Activated naive CD4-positive, alpha-beta T cell treated with anti-CD3 and anti-CD28 coated beads, Interleukin-2, amount 50 U/mL, for 16 hours (primary cell): ENCODE results near the gene TERB1.
"Not testable (repeated sequence)": the region's sequence is repeated elsewhere in the genome, so short reads cannot be mapped to it uniquely, and the experiment has no call there.

ENCODE experiments used
- DNase-seq: peaks from one replicate; pipeline ENCODE4 v3.0.0-alpha.2; 2020

Gene TERB1

DNA sequence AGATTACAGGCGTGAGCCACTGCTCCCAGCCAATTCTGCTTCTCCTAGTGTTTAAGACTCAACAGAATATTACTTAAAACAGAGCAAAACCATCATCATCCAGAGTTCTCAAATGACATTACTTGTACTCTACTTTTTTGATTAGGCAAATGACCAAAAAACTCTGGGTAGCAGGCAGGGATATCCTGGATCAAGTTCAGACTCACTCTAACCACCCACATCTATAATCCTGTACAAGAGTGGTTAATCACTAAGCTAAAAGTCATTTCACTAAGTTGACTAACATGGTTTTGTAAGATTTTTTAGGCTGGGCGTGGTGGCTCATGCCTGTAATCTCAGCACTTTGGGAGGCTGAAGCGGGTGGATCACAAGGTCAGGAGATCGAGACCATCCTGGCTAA, 22.6 kb upstream of the TERB1 start:
- no peak for DNase-seq

- DNase-seq, result no peak
These were observed 13.3 kb upstream of the TERB1 start for GRCh38 chr16:66814734-66815133.

- DNase-seq, result no peak
These were observed 9.7 kb upstream of the TERB1 start for GRCh38 chr16:66811043-66811442.

- DNase-seq, result no peak
These were observed 9.0 kb upstream of the TERB1 start for GRCh38 chr16:66810391-66810790.

- no peak for DNase-seq
These were observed 8.4 kb upstream of the TERB1 start for GRCh38 chr16:66809765-66810164.

DNA sequence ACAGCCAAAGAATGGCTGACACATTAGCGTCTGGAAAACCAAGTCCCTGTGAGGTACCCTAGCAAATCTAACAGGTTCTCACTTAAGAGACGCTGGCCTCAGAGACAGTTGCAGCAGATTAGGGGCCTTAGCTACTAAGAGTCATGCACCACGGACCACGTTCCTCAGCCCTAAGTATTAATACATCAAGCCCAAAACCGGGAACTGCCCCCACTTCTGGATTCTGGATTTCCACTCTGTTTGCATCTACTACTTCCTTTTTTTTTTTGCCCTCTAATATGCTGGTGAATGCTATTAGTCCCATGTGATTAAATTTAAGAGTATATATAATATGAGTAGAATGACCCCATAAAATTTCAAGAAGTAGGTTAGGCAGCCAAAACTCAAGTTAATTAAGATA, 775 bp upstream of the TERB1 start:
- DNase-seq, result no peak

DNA sequence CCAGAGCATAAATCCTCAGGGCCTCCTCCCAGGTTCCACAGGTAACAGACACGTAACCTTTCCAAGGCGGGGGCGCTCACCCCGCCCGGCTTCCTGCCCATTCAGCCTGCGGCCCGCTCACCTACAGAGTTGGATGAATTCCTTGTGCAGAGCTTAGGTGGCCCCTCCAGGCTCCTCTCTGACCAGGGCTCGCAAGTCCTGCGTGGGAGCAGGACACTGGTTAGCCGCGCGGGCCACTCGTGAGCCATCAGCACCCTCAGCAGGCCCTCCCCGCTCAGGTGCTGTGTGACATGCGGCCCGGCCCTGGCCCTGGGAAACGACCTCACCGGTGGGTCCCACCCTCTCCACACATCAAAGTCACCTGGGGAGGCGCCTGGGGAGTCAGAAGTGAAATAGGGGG, 528 bp downstream of the TERB1 start:
- no peak for DNase-seq

DNA sequence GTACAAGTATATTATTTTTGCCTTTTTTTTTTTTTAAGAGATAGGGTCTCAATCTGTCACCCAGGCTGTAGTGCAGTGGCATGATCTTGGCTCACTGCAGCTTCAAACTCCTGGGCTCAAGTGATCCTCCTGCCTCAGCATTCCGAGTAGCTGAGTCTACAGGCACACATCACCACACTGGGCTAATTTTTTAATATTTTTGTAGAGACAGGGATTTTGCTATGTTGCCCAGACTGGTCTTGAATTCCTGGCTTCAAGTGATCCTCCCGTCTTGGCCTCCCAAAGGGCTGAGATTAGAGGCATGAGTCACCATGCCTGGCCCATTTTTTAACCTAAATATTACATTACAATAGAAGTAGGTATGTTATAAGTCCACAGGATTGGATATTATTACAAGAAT, 3.2 kb downstream of the TERB1 start:
- DNase-seq, result no peak

DNA sequence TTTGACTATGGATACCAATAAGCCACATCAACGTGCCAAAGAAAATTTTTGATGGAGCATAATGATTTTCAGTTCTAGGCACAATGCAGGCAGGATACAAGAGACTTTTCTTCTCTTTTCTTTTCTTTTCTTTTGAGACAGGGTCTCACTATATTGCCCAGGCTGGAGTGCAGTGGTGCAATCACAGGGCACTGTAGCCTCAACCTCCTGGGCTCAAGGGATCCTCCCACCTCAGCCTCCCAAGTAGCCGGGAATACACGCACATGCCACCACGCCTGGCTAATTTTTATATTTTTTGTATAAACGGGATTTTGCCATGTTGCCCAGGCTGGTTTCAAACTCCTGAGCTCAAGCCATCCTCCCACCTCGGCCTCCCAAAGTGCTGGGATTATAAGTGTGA, 7.4 kb downstream of the TERB1 start:
- DNase-seq, result not testable (repeated sequence)

- no peak for DNase-seq
These were observed 11.2 kb downstream of the TERB1 start for GRCh38 chr16:66790130-66790733.

DNA sequence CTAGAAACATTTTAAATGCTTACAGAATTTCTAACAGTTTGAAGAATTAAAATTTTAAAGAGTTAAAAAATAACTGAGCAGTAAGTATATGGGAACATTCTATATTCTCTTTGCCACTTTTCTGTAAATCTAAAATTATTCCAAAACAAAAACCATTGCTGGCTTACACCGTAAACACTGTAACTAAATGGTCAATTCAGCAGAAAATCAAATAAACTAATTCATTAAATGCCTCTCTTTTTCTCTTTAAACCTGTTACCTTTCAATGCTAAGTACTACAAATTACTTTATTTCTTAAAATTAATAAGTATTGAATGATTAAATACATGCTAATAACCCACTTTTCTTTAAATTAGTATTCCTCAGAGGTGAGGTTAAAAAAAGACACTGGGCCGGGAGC, 14.0 kb downstream of the TERB1 start:
- DNase-seq, result no peak

DNA sequence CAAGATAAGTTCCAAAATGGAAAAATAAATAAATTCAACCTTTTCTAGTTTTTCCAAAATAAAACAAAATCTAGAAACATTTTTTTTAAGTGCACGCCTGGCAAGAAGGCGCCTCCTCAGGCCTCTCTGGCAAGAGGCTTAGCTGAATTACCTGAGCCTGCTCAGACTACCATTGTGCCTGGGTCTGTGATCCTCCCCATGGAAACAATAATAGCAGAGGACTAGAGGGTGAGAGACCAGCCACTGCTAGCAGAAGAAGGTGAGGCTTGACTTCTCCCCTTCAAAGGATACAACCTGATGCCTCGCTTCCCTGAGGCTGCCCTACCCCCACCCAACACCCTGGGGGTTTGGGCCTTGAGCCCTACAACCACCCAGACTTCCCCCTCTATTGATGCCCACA, 14.8 kb downstream of the TERB1 start:
- no peak for DNase-seq

DNA sequence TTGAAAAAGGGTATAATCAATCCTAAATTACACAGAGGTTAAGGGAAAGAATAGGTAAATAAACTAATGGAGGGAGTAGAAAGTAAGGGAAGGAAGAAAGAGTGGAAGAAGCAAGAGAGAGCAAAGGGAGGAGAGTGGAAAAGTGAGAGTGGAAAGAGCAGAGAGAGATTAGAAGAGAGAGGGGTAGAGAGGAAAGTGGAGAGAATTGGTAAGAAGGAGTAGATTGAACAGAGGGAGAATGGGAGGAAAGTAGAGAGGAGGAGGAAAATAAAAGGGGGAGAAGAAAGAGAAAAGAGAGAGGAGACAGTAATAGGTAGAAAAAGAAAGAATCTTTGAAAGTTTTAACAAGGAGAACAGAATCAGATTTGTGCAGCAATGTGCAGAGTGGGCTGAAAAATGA, 24.9 kb downstream of the TERB1 start:
- DNase-seq, result no peak

- DNase-seq, result no peak
These were observed 26.4 kb downstream of the TERB1 start for GRCh38 chr16:66774981-66775380.

GRCh38 chr16:66758086-66758485, 43.3 kb downstream of the TERB1 start:
- DNase-seq, result no peak

DNA sequence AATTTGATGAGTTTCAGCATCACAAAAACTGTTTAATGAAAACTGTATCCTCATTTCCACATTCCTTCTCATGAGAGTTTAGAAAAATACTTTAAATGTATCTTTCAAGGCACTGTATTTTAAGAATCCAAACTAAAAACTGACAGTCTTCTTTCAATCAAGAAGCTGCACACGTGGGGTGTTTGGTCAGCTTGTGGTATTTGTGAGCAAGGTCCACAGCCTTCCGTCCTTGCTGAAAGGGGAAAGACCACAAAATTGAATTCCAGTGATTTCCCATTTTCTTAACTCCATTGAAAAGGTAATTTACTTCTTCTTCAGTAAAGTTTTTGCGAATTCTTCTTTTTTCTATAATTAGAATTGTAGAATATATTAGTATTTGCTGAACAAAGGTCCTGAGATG, 46.6 kb downstream of the TERB1 start:
- no peak for DNase-seq

DNA sequence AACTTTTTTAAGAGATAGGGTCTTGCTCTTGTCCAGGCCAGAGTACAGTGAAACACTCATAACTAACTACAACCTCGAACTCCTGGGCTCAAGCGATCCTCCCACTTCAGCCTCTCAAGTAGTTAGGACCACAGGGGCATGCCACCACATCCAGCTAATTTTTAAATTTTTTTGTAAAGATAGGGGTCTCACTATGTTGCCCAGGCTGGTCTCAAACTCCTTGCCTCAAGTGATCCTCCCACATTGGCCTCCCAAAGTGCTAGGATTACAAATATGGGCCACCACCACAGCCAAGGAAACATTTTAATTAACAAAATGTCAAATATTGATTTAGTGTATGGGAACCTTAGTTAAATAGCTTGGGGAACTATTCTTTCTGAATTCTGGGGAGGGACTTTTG, 47.2 kb downstream of the TERB1 start:
- DNase-seq, result no peak

- no peak for DNase-seq
These were observed 48.4 kb downstream of the TERB1 start for GRCh38 chr16:66752958-66753357.

- no peak for DNase-seq
These were observed 49.0 kb downstream of the TERB1 start for GRCh38 chr16:66752379-66752778.

DNA sequence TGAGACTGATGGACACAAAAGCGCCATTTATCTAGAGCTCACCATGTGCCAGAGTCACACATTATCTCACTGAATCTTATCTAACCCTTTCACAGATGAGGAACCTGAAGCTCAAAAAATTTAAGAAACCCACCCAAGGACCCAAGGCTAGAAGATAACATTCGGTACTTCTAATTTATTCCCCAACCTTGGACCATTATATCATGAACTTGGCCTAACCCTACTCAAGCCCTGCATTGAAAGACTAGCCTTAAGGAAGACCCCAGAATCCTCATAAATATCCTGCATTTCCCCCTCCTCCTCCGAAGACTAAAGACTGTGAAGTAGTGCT, 49.4 kb downstream of the TERB1 start:
- no peak for DNase-seq

- peak; percentile 85 for DNase-seq
These were observed 49.9 kb downstream of the TERB1 start, which contains the start of gene DYNC1LI2 for GRCh38 chr16:66751303-66751991. Gene DYNC1LI2, minus strand, starts transcription at chr16:66751609. Its CDS starts 18 bp downstream, at chr16:66751591.

DNA sequence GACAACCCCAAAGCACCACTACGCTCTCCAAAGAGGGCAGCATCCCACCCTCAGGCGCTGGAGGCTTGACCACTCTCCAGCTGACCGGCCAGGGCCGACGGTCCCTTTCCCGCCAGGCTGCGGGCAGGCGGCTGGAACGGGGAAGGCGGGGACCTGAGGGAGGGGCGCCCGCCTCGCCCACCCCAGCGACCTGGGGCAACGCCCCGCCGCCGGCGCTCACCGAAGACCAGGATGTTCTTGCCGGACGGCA, 50.4 kb downstream of the TERB1 start:
- DNase-seq, result peak; percentile 23

DNA sequence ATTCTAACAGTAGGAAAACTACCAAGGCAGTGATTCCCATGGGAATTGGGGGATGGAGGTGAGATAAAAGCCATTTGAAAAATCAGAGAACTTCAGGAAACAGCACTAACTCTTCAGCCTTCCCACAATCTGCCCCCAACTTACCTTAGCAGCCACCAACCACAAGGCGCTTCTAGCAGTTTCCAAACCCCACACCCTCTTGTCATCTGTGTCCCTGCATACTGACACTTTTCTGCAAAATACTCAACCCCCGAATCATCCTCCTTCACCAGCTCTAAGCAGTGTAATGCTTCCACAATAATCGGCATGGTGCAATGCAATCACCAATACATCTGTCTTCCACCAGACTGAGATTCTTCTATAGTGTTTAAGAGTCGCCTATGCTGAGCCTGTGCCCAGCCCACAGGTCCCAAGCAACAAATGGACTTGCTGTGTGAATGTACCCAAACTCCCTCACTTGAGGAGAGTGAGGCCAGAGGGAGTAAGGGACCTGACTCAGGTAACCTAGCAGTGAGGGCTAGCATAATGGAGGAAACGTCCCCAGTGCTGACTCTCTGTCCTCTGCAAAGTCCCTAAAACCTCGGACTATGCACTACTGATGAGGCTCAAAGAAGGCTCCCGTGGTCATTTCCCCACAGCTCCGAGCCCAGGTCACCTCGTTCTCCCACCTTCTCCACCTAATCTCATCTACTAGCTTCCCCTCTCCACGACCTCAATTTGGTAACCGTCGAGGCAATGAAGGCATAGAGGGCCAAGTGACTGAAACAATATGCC, 50.9 kb downstream of the TERB1 start:
- DNase-seq, result no peak

- no peak for DNase-seq
These were observed 54.7 kb downstream of the TERB1 start for GRCh38 chr16:66746682-66747081.

- DNase-seq, result no peak
These were observed 55.3 kb downstream of the TERB1 start for GRCh38 chr16:66746048-66746447.
